HepG2 (cell line): ENCODE measurements around the gene INAFM1. TPM values are rescaled to one million over a fixed set of nuclear protein-coding genes. Genes with fewer than 3 reads are reported as not detected.

Experiments
- CAMTA2 ChIP-seq: sonication (generic); formaldehyde crosslinking; IDR thresholded peaks from 2 replicates; pipeline ENCODE4 v1.4.0; 2020; ENCODE audit warnings: mild to moderate bottlenecking, missing genetic modification reagents, borderline replicate concordance
- CHCHD3 ChIP-seq: sonication (generic); formaldehyde crosslinking; IDR thresholded peaks from 2 replicates; pipeline ENCODE4 v1.8.0; 2022; ENCODE audit warnings: mild to moderate bottlenecking, missing genetic modification reagents, moderate library complexity
- EHMT2 ChIP-seq: fragments of 200-600 bp; sonication (generic); IDR thresholded peaks from 2 replicates; pipeline ENCODE4 v1.7.0; 2017; ENCODE audit warnings: antibody characterized with exemption, low read depth, low read length, borderline replicate concordance
- ELF4 ChIP-seq: sonication (generic); formaldehyde crosslinking; IDR thresholded peaks from 2 replicates; pipeline ENCODE4 v1.5.0; 2020; ENCODE audit warnings: missing genetic modification reagents, mild to moderate bottlenecking, moderate library complexity, borderline replicate concordance
- ERF ChIP-seq: IDR thresholded peaks from 2 replicates; pipeline ENCODE4 v1.6.1; 2018; ENCODE audit warnings: missing biosample characterization, missing genetic modification reagents
- FOXC1 ChIP-seq: sonication (generic); formaldehyde crosslinking; IDR thresholded peaks from 2 replicates; pipeline ENCODE4 v1.8.0; 2022; ENCODE audit warnings: mild to moderate bottlenecking, missing genetic modification reagents, borderline replicate concordance
- HBP1 ChIP-seq: IDR thresholded peaks from 2 replicates; pipeline ENCODE4 v1.6.1; 2016; ENCODE audit warnings: low read depth, control low read depth
- HCFC1 ChIP-seq: fragments of 150-350 bp; IDR thresholded peaks from 2 replicates; pipeline ENCODE4 v1.6.1; 2014; ENCODE audit warnings: low read depth, low read length
- HIC2 ChIP-seq: sonication (generic); formaldehyde crosslinking; IDR thresholded peaks from 2 replicates; pipeline ENCODE4 v1.9.0; 2022; ENCODE audit warnings: low read depth, missing genetic modification reagents
- KLF6 ChIP-seq: IDR thresholded peaks from 2 replicates; pipeline ENCODE4 v1.8.0; 2016; ENCODE audit warnings: missing biosample characterization, missing genetic modification reagents
- LBX2 ChIP-seq: sonication (generic); formaldehyde crosslinking; IDR thresholded peaks from 2 replicates; pipeline ENCODE4 v1.5.0; 2020; ENCODE audit warnings: missing genetic modification reagents, mild to moderate bottlenecking, borderline replicate concordance
- PCBP2 ChIP-seq: fragments of 200-400 bp; formaldehyde crosslinking; optimal IDR thresholded peaks from 2 replicates; pipeline ENCODE3; 2018; ENCODE audit warnings: low read length, low read depth; ENCODE audit not compliant: poor library complexity, severe bottlenecking
- PHF20 ChIP-seq: sonication (generic); formaldehyde crosslinking; IDR thresholded peaks from 2 replicates; pipeline ENCODE4 v1.5.0; 2020; ENCODE audit warnings: mild to moderate bottlenecking, missing genetic modification reagents
- SIN3A ChIP-seq: IDR thresholded peaks from 2 replicates; pipeline ENCODE4 v1.6.1; 2011; ENCODE audit warnings: low read depth, mild to moderate bottlenecking, control low read depth, low read length, borderline replicate concordance
- TBP ChIP-seq: sonication (generic); formaldehyde crosslinking; IDR thresholded peaks from 2 replicates; pipeline ENCODE4 v1.5.0; 2020; ENCODE audit warnings: missing genetic modification reagents
- ZBTB21 ChIP-seq: sonication (generic); formaldehyde crosslinking; IDR thresholded peaks from 2 replicates; pipeline ENCODE4 v1.4.0; 2020; ENCODE audit warnings: missing genetic modification reagents
- ZBTB34 ChIP-seq: sonication (generic); formaldehyde crosslinking; IDR thresholded peaks from 2 replicates; pipeline ENCODE4 v1.8.0; 2022; ENCODE audit warnings: mild to moderate bottlenecking, missing genetic modification reagents
- ZFP37 ChIP-seq: sonication (generic); formaldehyde crosslinking; IDR thresholded peaks from 2 replicates; pipeline ENCODE4 v1.4.0; 2020; ENCODE audit warnings: missing genetic modification reagents, borderline replicate concordance
- ZFYVE20 ChIP-seq: sonication (generic); formaldehyde crosslinking; IDR thresholded peaks from 2 replicates; pipeline ENCODE4 v1.8.0; 2023; ENCODE audit warnings: low read depth, mild to moderate bottlenecking, moderate library complexity, missing genetic modification reagents, borderline replicate concordance
- ZNF329 ChIP-seq: sonication (generic); formaldehyde crosslinking; IDR thresholded peaks from 2 replicates; pipeline ENCODE4 v1.9.0; 2021; ENCODE audit warnings: low read depth, mild to moderate bottlenecking, missing genetic modification reagents
- ZNF34 ChIP-seq: sonication (generic); formaldehyde crosslinking; IDR thresholded peaks from 2 replicates; pipeline ENCODE4 v1.4.0; 2020; ENCODE audit warnings: mild to moderate bottlenecking, missing genetic modification reagents, borderline replicate concordance
- ZNF382 ChIP-seq: sonication (generic); formaldehyde crosslinking; IDR thresholded peaks from 2 replicates; pipeline ENCODE4 v1.5.0; 2020; ENCODE audit warnings: missing genetic modification reagents, mild to moderate bottlenecking, borderline replicate concordance
- ZNF607 ChIP-seq: sonication (generic); formaldehyde crosslinking; IDR thresholded peaks from 2 replicates; pipeline ENCODE4 v1.5.1; 2020; ENCODE audit warnings: missing genetic modification reagents, mild to moderate bottlenecking, borderline replicate concordance
- ZNF644 ChIP-seq: IDR thresholded peaks from 2 replicates; pipeline ENCODE4 v1.6.1; 2016; ENCODE audit warnings: low read depth
- ZNF781 ChIP-seq: sonication (generic); formaldehyde crosslinking; IDR thresholded peaks from 2 replicates; pipeline ENCODE4 v1.5.1; 2020; ENCODE audit warnings: borderline replicate concordance, mild to moderate bottlenecking, missing genetic modification reagents; ENCODE audit errors: not compliant biosample characterization
- polyA plus RNA-seq, 8 experiments: library from polyadenylated mRNA; depleted of rRNA in 3 of 8; stranded (reverse) in 7 of 8; unstranded in 1 of 8; fragments of >200 nt; fragmentation: Illumina TruSeq in 4 of 8; extraction: Trizol in 4 of 8; gene quantifications; 2 replicates each; pipeline versions ENCODE4 v1.2.1 to v1.2.3, GENCODE V29; 2011 to 2016; ENCODE audit warnings: low read depth in 4 of 8, missing spikeins in 1 of 8, mixed read lengths in 1 of 8; ENCODE audit not compliant: insufficient read depth in 1 of 8
- total RNA-seq, 5 experiments: library from RNA; depleted of rRNA; stranded (reverse); fragments of >200 nt; fragmentation: Illumina TruSeq; extraction: Trizol; gene quantifications; 2 replicates each; pipeline ENCODE4 v1.2.3, GENCODE V29; 2016; ENCODE audit warnings: low read depth in 1 of 5

The INAFM1 gene
- total and polyA plus RNA-seq, 2 of the 13 experiments (the other 11 are each of a cell fraction or from before 2014, with no cell fraction given), result 0.88 to 1.9 TPM

GRCh38 chr19:47257411-47258169, 17.1 kb upstream of the INAFM1 start (continued):
- no peak for TF ChIP-seq ZNF382 (CRISPR knock-in tag)
- no peak for TF ChIP-seq LBX2 (CRISPR knock-in tag)
- TF ChIP-seq HIC2, result no peak
- TF ChIP-seq TBP, result no peak
- TF ChIP-seq PHF20 (CRISPR knock-in tag), result 0 out of 2 replicates have a peak, but pooled peaks have one; percentile 4
- peak; percentile 51; the same call in 1 of the 2 replicates for TF ChIP-seq ELF4
- no peak for TF ChIP-seq HBP1 (CRISPR knock-in tag)
- TF ChIP-seq CHCHD3, result no peak
- no peak for TF ChIP-seq KLF6 (CRISPR knock-in tag)
- TF ChIP-seq ZNF781 (CRISPR knock-in tag), result no peak
- no peak for TF ChIP-seq ZNF644 (CRISPR knock-in tag)
- TF ChIP-seq EHMT2, result no peak
- no peak for TF ChIP-seq ZNF607 (CRISPR knock-in tag)
- no peak for TF ChIP-seq SIN3A
- TF ChIP-seq CAMTA2, result no peak
- TF ChIP-seq ZBTB21, result no peak
- no peak for TF ChIP-seq ZNF34 (CRISPR knock-in tag)
- no peak for TF ChIP-seq ZNF329 (CRISPR knock-in tag)
- no peak for TF ChIP-seq HCFC1
- no peak for TF ChIP-seq ZFP37 (CRISPR knock-in tag)
- no peak for TF ChIP-seq ZFYVE20 (CRISPR knock-in tag)
- TF ChIP-seq ERF (CRISPR knock-in tag), result peak; percentile 21
- no peak for TF ChIP-seq ZBTB34 (CRISPR knock-in tag)
- no peak for TF ChIP-seq FOXC1
- TF ChIP-seq PCBP2, result no peak
